Psoas muscle (tissue), 8 donors: ENCODE data around the gene CLEC2D. TPM values are rescaled to one million over a fixed set of nuclear protein-coding genes. Genes with fewer than 3 reads are reported as not detected.

Experiments
- ATAC-seq, 4 donors: fragments of 200-7000 bp; cut with Tn5 transposase; one replicate each; pipeline ENCODE4 v1.9.1; 2020; ENCODE audit warnings: moderate library complexity in 3 of 4, mild to moderate bottlenecking in 2 of 4
- DNase-seq, 2 donors: peaks; one replicate each; pipeline ENCODE4 v3.0.0-alpha.2; 2020
- H3K27ac ChIP-seq: fragments of 200-600 bp; one replicate; pipeline ENCODE4 v1.8.0; 2022
- H3K27me3 ChIP-seq, 3 donors: fragments of 200-600 bp in 1 of 3; one replicate each; pipeline versions ENCODE4 v1.6.1 to v1.8.0; 2013 to 2022; ENCODE audit warnings: low read length in 2 of 3, mild to moderate bottlenecking in 2 of 3, moderate library complexity in 1 of 3; ENCODE audit not compliant: insufficient read depth in 3 of 3
- H3K36me3 ChIP-seq, 2 donors: fragments of 200-600 bp in 1 of 2; one replicate each; pipeline versions ENCODE4 v1.6.1 to v1.8.0; 2013 to 2022; ENCODE audit warnings: low read depth in 1 of 2, mild to moderate bottlenecking in 1 of 2, moderate library complexity in 1 of 2; ENCODE audit not compliant: insufficient read depth in 1 of 2
- H3K4me1 ChIP-seq: fragments of 200-600 bp; one replicate; pipeline ENCODE4 v1.8.0; 2022
- H3K4me3 ChIP-seq: fragments of 200-600 bp; one replicate; pipeline ENCODE4 v1.8.0; 2022; ENCODE audit warnings: mild to moderate bottlenecking
- H3K9me3 ChIP-seq: fragments of 200-600 bp; one replicate; pipeline ENCODE4 v1.8.0; 2022
- CTCF ChIP-seq: fragments of 200-600 bp; IDR thresholded peaks from one replicate; pipeline ENCODE4 v1.8.0; 2022; ENCODE audit warnings: antibody characterized with exemption
- WGBS, 3 donors: extraction: QIAGEN DNeasy Blood & Tissue Kit; methylation state at CpG; one replicate each; pipeline versions ENCODE4 v1.1.6 to v1.1.7; 2013; 5-methylcytosine and 5-hydroxymethylcytosine counted together
- intact Hi-C, 2 donors: fragments of 100-400 bp; cut with DNase I; formaldehyde crosslinking; loops; one replicate each; pipeline versions ENCODE4 v1.11.0 to v1.14.2; 2022
- polyA plus RNA-seq, 3 donors: library from polyadenylated mRNA; stranded (reverse); fragments of 200-250 nt; gene quantifications; one replicate each; pipeline ENCODE4 v1.2.3, GENCODE V29; 2013
- total RNA-seq, 4 donors: library from RNA; stranded (reverse); fragmentation: NEBNext Ultra II Directional in 2 of 4; extraction: Animal tissue kit (Norgen Biotek cat#: 25700) in 2 of 4; gene quantifications; one replicate each; pipeline versions ENCODE4 v1.2.1 to v1.2.4, GENCODE V29; 2021 to 2023
- donor health status: healthy with polysubstance abuse.
- donor health status: DM: no; HTN: no; CAD: no; lungs with moderate emphysema.
- donor health status: Bipolar disorder and iron deficiency.
- donor health status: healthy.
- donor health status: DM: yes; HTN: yes; CAD: no.
- donor health status: DM: no; HTN: no; CAD: no.
- donor health status: DM: no; HTN: no; CAD: no.
- donor health status: DM: yes; HTN: yes; CAD: no.

CLEC2D gene
- total and polyA plus RNA-seq, 7 donors, result 0.42 to 2.5 (median 0.97) TPM

- no peak overlapping the region for H3K27ac ChIP-seq
- ATAC-seq (no peak), DNase-seq (no peak)
- intact Hi-C loops, result no loop called here
- no peaks in the 10 kb centered on the region for H3K27me3 ChIP-seq
- H3K4me3 ChIP-seq, result no peak overlapping the region
- H3K4me1 ChIP-seq, result no peaks in the 10 kb centered on the region
- 82 to 90% (median 85%) methylated on average over 1 of the region's 1 CpG for WGBS, 3 donors
- H3K9me3 ChIP-seq, result no peaks in the 10 kb centered on the region
- TF ChIP-seq CTCF, result no peak
- no peaks in the 10 kb centered on the region for H3K36me3 ChIP-seq
Observed at GRCh38 chr12:9724023-9724422, 54.5 kb downstream of the CLEC2D start.

GRCh38 chr12:9725213-9725870 lies 55.8 kb downstream of the CLEC2D start:
- ATAC-seq, result no peak
- intact Hi-C loops, result no loop called here
- WGBS, 3 donors, result 60 to 76% (median 60%) methylated on average over 2 of the region's 2 CpGs

GRCh38 chr12:9727813-9728212 lies 58.3 kb downstream of the CLEC2D start:
- Histone ChIP-seq H3K36me3 (no peaks in the 10 kb centered on the region), H3K27me3 (no peaks in the 10 kb centered on the region), H3K27ac (no peak overlapping the region), H3K9me3 (no peaks in the 10 kb centered on the region), H3K4me1 (no peaks in the 10 kb centered on the region), H3K4me3 (no peak overlapping the region)
- intact Hi-C loops, result no loop called here
- WGBS, 3 donors, result 77 to 88% (median 81%) methylated on average over 1 of the region's 1 CpG
- no peak for DNase-seq
- no peak for ATAC-seq
- TF ChIP-seq CTCF, result no peak

More at GRCh38 chr12:9725213-9725870, 55.8 kb downstream of the CLEC2D start:
- H3K27ac ChIP-seq, result no peak overlapping the region
- no peaks in the 10 kb centered on the region for H3K27me3 ChIP-seq
- H3K4me1 ChIP-seq, result no peaks in the 10 kb centered on the region
- H3K36me3 ChIP-seq, result no peaks in the 10 kb centered on the region
- no peak for TF ChIP-seq CTCF
- no peak for DNase-seq
- no peak overlapping the region for H3K4me3 ChIP-seq
- H3K9me3 ChIP-seq, result no peaks in the 10 kb centered on the region

GRCh38 chr12:9729082-9729481 lies 59.6 kb downstream of the CLEC2D start:
- Histone ChIP-seq H3K27me3 (no peaks in the 10 kb centered on the region), H3K27ac (no peak overlapping the region), H3K4me3 (no peak overlapping the region), H3K36me3 (no peaks in the 10 kb centered on the region), H3K9me3 (no peaks in the 10 kb centered on the region), H3K4me1 (no peaks in the 10 kb centered on the region)
- TF ChIP-seq CTCF, result no peak
- DNase-seq, result no peak
- intact Hi-C loops, result no loop called here
- no peak for ATAC-seq

GRCh38 chr12:9730011-9730410 lies 60.5 kb downstream of the CLEC2D start:
- intact Hi-C loops, result no loop called here
- Histone ChIP-seq H3K27me3 (no peaks in the 10 kb centered on the region), H3K36me3 (no peaks in the 10 kb centered on the region), H3K9me3 (no peaks in the 10 kb centered on the region), H3K4me1 (no peaks in the 10 kb centered on the region), H3K4me3 (no peak overlapping the region), H3K27ac (no peak overlapping the region)
- DNase-seq (no peak), ATAC-seq (no peak)
- WGBS, 3 donors, result 64 to 66% (median 66%) methylated on average over 3 of the region's 3 CpGs
- TF ChIP-seq CTCF, result no peak
